ENCODE results near the gene PITHD1. TPM values are rescaled to one million over a fixed set of nuclear protein-coding genes. Genes with fewer than 3 reads are reported as not detected.
"Not testable (repeated sequence)": the region's sequence is repeated elsewhere in the genome, so short reads cannot be mapped to it uniquely, and the experiment has no call there.

The PITHD1 gene, protein sequence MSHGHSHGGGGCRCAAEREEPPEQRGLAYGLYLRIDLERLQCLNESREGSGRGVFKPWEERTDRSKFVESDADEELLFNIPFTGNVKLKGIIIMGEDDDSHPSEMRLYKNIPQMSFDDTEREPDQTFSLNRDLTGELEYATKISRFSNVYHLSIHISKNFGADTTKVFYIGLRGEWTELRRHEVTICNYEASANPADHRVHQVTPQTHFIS
- polyA plus RNA-seq (2011; rRNA removed) (33.7 and 35.2 TPM in 2 replicates), polyA minus RNA-seq (2011; rRNA and poly(A)+ RNA removed) (7.9 and 8.5 TPM in 2 replicates)

DNA sequence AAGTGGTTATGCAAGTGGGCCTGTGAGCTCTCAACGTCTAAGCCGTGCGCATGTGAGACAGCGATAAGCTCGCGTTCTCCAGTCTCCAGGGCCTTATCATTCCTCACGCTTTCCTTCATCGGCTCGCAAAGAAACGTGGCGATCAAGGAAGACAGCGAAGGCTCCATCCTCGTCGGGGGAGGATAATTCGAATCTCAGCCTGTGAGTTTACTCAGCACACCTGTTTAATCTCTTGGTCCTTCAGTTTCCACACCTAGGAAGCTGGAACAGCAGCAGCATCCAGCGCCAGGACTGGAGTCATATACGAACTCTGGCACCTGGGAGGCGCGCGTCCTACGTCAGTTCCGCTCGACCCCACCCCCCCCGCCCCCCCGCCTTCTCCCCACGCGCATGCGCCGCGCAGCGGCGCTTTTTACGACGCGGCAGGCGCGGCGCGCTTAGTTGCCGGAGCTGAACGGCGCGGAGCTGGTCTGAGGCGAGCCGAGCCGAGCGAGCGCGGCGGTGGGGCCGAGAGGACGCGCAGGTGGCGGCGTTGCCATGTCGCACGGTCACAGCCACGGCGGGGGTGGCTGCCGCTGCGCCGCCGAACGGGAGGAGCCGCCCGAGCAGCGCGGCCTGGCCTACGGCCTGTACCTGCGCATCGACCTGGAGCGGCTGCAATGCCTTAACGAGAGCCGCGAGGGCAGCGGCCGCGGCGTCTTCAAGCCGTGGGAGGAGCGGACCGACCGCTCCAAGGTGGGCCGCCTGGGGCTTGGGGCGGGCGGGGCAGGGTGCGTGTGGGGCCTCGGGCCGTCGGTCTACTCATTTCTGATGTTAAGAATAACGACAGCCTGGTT lies at the start of gene PITHD1:
PITHD1 (plus strand) TSS at position 440 of the 836 bp plus-strand sequence; CDS start at position 538, 98 bp downstream.
- CTCF ChIA-PET = interaction anchor here (0.8 to 6.0 kb wide), 6 partner anchors 13 to 421 kb away, joined by 3 to 23 read pairs (median 4); partner anchors contain the start of gene LYPLA2
- peak; percentile 29 for DNase-seq (ENCODE audit: low read depth)
- H3K27me3 ChIP-seq (ENCODE audit: control insufficient read depth, insufficient read depth, low read length) = no peaks in the 10 kb centered on the region
- POLR2A ChIA-PET = interaction anchor here (0.6 to 1.0 kb wide), 5 partner anchors 13 to 190 kb away, joined by 3 to 16 read pairs (median 5); no protein-coding TSS in a partner anchor
- H3K4me3 ChIP-seq (ENCODE audit: low read depth, low read length) = peak within 1 kb of the TSS; percentile 69
- peaks cover 1% of the 10 kb centered on the region; the same call in 1 of the 2 replicates for H3K36me3 ChIP-seq (ENCODE audit: control insufficient read depth, insufficient read depth, low read length)
- TF ChIP-seq, protein P1, sequence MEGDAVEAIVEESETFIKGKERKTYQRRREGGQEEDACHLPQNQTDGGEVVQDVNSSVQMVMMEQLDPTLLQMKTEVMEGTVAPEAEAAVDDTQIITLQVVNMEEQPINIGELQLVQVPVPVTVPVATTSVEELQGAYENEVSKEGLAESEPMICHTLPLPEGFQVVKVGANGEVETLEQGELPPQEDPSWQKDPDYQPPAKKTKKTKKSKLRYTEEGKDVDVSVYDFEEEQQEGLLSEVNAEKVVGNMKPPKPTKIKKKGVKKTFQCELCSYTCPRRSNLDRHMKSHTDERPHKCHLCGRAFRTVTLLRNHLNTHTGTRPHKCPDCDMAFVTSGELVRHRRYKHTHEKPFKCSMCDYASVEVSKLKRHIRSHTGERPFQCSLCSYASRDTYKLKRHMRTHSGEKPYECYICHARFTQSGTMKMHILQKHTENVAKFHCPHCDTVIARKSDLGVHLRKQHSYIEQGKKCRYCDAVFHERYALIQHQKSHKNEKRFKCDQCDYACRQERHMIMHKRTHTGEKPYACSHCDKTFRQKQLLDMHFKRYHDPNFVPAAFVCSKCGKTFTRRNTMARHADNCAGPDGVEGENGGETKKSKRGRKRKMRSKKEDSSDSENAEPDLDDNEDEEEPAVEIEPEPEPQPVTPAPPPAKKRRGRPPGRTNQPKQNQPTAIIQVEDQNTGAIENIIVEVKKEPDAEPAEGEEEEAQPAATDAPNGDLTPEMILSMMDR (IDR thresholded peaks at IDR 0.05; ENCODE audit: insufficient read depth, low read depth, low read length) = no peak

GRCh38 chr1:23732363-23733224 lies 45.6 kb upstream of the PITHD1 start:
- TF ChIP-seq, protein P1 (IDR thresholded peaks at IDR 0.05; ENCODE audit: insufficient read depth, low read depth, low read length) = no peak

GRCh38 chr1:23733281-23733680 lies 44.9 kb upstream of the PITHD1 start:
- CTCF ChIA-PET; H3K4me3 ChIP-seq (ENCODE audit: low read depth, low read length); H3K36me3 ChIP-seq (ENCODE audit: control insufficient read depth, insufficient read depth, low read length); H3K27me3 ChIP-seq (ENCODE audit: control insufficient read depth, insufficient read depth, low read length); DNase-seq (ENCODE audit: low read depth); POLR2A ChIA-PET: not testable (repeated sequence)

More at GRCh38 chr1:23732363-23733224, 45.6 kb upstream of the PITHD1 start:
- POLR2A ChIA-PET = no interaction called here
- CTCF ChIA-PET = interaction anchor here (1.1 kb wide), 1 partner anchor 15 kb away, joined by 3 read pairs; no protein-coding TSS in a partner anchor
- Histone ChIP-seq H3K4me3 (ENCODE audit: low read depth, low read length) (no peak overlapping the region), H3K36me3 (ENCODE audit: control insufficient read depth, insufficient read depth, low read length) (no peaks in the 10 kb centered on the region; the same call in 1 of the 2 replicates), H3K27me3 (ENCODE audit: control insufficient read depth, insufficient read depth, low read length) (no peaks in the 10 kb centered on the region)
- no peak for DNase-seq (ENCODE audit: low read depth)

DNA sequence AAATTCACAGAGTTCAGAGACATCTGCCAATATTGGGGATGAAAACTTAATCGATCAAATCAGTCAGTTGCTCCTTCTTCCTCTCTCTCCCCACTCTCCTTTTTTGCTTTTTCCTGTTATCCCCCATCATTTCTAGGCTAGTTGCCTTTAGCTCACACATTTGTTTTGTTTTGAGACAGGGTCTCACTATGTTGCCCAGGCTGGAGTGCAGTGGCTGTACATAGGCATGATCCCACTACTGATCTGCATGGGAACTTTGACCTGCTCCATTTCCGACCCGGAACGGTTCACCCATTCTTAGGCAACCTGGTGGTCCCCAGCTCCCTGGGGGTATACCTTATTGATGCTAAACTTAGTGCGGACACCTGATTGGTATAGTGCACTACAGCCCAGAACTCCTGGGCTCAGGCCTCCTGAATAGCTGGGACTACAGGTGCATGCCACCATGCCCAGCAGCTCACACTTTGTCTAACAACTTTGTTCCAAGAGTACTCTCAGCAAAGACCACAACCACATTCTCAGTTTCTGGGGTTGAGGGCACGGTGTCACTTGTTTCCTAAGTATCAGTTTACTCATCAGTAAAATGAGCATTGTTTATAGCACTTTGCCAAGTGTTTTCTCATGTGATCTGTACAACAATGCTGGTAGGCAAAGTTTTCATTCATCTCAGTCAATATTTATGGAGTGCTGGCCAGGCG lies 41.6 kb upstream of the PITHD1 start:
- POLR2A ChIA-PET = no interaction called here
- TF ChIP-seq, protein P1 (IDR thresholded peaks at IDR 0.05; ENCODE audit: insufficient read depth, low read depth, low read length) = no peak
- CTCF ChIA-PET = interaction anchor here (0.9 kb wide), 1 partner anchor 34 kb away, joined by 3 read pairs; no protein-coding TSS in a partner anchor
- H3K27me3 ChIP-seq (ENCODE audit: control insufficient read depth, insufficient read depth, low read length) = no peaks in the 10 kb centered on the region
- H3K36me3 ChIP-seq (ENCODE audit: control insufficient read depth, insufficient read depth, low read length) = no peaks in the 10 kb centered on the region
- no peak overlapping the region for H3K4me3 ChIP-seq (ENCODE audit: low read depth, low read length)
- DNase-seq (ENCODE audit: low read depth) = no peak

- no peak overlapping the region for H3K4me3 ChIP-seq (ENCODE audit: low read depth, low read length)
- no peak for DNase-seq (ENCODE audit: low read depth)
- no peaks in the 10 kb centered on the region for H3K27me3 ChIP-seq (ENCODE audit: control insufficient read depth, insufficient read depth, low read length)
- H3K36me3 ChIP-seq (ENCODE audit: control insufficient read depth, insufficient read depth, low read length) = no peaks in the 10 kb centered on the region
- TF ChIP-seq, protein P1 (IDR thresholded peaks at IDR 0.05; ENCODE audit: insufficient read depth, low read depth, low read length) = no peak
- ChIA-PET CTCF (interaction anchor here (1.2 kb wide), 1 partner anchor 23 kb away, joined by 3 read pairs; no protein-coding TSS in a partner anchor), POLR2A (no interaction called here)
Observed at GRCh38 chr1:23741609-23742008, 36.6 kb upstream of the PITHD1 start.

Data from BJ (cell line).